Activated CD4-positive, alpha-beta T cell treated with anti-CD3 and anti-CD28 coated beads, Interleukin-2, amount 50 U/mL, for 4 hours (primary cell): ENCODE results near the gene DRAM2.
"Not testable (repeated sequence)": the region's sequence is repeated elsewhere in the genome, so short reads cannot be mapped to it uniquely, and the experiment has no call there.

Experiments used
- DNase-seq, 2 experiments: peaks; one replicate each; pipeline ENCODE4 v3.0.0-alpha.2; 2020

Gene DRAM2

DNA sequence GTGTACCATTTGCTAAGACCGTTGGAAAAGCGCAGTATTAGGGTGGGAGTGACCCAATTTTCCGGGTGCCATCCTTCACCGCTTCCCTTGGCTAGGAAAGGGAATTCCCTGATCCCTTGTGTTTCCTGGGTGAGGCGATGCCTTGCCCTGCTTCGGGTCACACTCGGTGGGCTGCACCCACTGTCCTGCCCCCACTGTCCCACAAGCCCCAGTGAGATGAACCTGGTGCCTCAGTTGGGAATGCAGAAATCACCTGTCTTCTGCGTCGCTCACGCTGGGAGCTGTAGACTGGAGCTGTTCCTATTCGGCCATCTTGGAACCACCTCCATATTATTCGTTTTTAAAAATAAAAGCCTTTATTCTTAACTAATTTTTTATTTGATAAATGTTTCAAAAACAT lies 60.6 kb downstream of the DRAM2 start:
- not testable (repeated sequence) for DNase-seq

DNA sequence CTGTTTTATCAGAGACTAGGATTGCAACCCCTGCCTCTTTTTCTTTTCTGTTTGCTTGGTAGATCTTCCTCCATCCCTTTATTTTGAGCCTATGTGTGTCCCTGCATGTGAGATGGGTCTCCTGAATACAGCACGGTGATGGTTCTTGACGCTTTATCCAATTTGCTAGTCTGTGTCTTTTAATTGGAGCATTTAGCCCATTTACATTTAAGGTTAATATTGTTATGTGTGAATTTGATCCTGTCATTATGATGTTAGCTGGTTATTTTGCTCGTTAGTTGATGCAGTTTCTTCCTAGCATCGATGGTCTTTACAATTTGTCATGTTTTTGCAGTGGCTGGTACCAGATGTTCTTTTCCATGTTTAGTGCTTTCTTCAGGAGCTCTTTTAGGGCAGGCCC lies 62.6 kb downstream of the DRAM2 start:
- DNase-seq, result not testable (repeated sequence)
